Ishikawa (cell line): Measurements from ENCODE around the gene COL18A1.

Experiments
- CEBPB ChIP-seq: IDR thresholded peaks from 2 replicates; pipeline ENCODE4 v1.6.1; 2012
- MAX ChIP-seq: IDR thresholded peaks from 2 replicates; pipeline ENCODE4 v1.6.1; 2012
- RAD21 ChIP-seq: IDR thresholded peaks from 2 replicates; pipeline ENCODE4 v1.6.1; 2012; ENCODE audit warnings: low read depth
- REST ChIP-seq: IDR thresholded peaks from 2 replicates; pipeline ENCODE4 v1.6.1; 2012; ENCODE audit warnings: low read depth, mild to moderate bottlenecking
- TAF1 ChIP-seq: IDR thresholded peaks from 2 replicates; pipeline ENCODE4 v1.6.1; 2012; ENCODE audit warnings: low read depth, mild to moderate bottlenecking
- TEAD4 ChIP-seq: IDR thresholded peaks from 2 replicates; pipeline ENCODE4 v1.6.1; 2012

- TF ChIP-seq TAF1 (no peak), CEBPB (no peak), MAX (no peak), RAD21 (no peak), TEAD4 (no peak), REST (no peak)
Observed at GRCh38 chr21:45412491-45412890, 7.5 kb downstream of the COL18A1 start.
